Measurements from ENCODE around the gene SLN.

Gene SLN

DNA sequence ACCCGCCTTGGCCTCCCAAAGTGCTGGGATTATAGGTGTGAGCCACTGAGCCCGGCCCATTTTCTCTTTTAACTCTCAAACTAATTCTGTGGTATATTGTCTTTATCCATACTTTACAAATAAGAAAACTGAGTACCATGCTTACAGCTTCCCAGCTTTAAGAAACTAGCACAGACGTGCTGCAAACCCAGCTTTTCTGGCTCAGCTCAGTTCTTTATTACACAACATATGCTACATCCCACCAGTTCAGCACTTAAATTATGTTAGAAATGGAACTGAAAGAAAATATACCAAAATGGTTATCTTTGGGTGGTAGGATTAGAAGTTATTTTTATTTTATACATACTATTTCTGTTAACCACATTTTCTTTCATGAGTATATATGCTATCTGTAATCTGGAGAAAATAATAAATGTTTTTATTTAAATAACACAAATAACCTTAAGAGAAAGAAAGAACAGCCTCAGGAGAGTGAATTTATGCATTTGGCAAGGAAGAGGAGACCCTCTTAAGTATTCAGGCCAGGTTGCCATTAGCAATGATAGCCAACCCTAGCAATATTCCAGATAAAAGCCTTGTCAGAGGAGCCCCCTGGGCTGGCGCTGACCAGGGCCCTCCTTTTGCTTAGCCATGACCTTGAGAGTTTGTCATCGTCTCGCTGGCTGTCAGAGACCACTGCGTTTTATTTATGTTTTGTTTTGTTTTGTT is 33.8 kb downstream of the SLN start:
- peaks cover 0 to 17% (median 0%) of the 10 kb centered on the region in 10 experiments; a peak in 8 of 20 replicates for H3K4me1 ChIP-seq
- H3K9ac ChIP-seq = no peak overlapping the region
- H3K4me3 ChIP-seq = no peak overlapping the region
- no peaks in the 10 kb centered on the region for H3K27me3 ChIP-seq
- no peaks in the 10 kb centered on the region for H3K9me3 ChIP-seq (replicated peaks in 1 of 11)
- no peak for TF ChIP-seq Cebpa-rat (IDR thresholded peaks at IDR 0.05)
- H4K20me1 ChIP-seq = no peaks in the 10 kb centered on the region
- no peak overlapping the region for H3K27ac ChIP-seq
- H3K4me2 ChIP-seq = no peak overlapping the region
- no peaks in the 10 kb centered on the region for H3K36me3 ChIP-seq

DNA sequence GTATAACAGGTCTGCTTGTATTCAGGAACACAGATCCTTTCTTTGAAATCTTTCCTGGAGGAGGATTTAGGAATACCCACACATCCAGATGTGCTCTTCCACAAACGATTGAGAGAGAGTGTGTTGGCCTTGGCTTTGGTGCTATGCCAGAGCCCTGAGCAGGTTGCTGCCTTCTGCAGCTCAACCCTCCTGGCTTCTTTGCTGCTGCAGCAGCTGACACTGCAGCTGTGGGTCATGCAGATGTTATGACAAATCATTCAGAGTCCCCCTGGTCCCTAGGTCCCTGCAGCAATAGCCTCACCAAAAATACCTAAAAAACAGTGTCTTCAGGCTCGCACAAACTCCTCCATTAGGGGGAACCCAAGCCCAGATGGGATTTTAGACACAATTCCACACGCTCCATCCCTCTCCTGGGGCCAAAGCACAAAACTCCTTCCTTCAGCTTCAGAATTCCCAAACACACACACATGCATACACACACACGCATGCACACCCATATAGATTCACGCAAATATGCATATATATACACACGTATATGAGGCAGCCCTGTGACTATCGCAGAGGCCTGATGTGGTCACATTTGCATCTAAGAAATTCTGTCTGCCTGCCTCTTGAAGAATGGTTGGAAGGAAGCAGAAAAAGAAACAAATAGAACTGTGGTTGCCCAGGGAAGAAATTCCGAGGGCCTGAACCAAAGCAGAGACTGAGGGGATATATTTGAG is 35.4 kb downstream of the SLN start:
- Histone ChIP-seq H3K4me1 (peaks cover 0 to under 1% (median 0%) of the 10 kb centered on the region in 10 experiments; a peak in 4 of 20 replicates), H3K27ac (no peak overlapping the region), H3K27me3 (no peaks in the 10 kb centered on the region), H3K4me2 (no peak overlapping the region), H3K36me3 (no peaks in the 10 kb centered on the region), H3K9ac (no peak overlapping the region), H3K4me3 (no peak overlapping the region), H3K9me3 (replicated peaks in 1 of 11) (no peaks in the 10 kb centered on the region), H4K20me1 (no peaks in the 10 kb centered on the region)
- TF ChIP-seq Cebpa-rat (IDR thresholded peaks at IDR 0.05) = no peak

DNA sequence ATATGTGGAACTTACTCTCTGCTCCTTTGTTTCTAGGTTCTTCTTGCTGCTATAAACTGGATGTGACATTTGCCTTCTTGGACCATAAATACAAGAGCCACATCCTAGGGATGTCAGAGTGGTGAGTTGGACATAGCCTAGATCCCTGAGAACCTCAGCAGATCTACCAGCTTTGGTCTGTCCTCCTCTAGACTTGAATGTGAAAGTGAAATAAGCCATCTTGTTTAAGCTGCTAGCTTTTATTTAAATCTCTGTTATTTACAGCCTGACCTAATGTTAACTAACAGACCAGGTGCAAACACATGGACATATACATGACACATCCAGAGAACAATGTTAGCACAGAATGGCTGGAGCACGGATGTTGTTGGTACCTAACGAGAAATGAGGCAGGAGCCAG is 36.0 kb downstream of the SLN start:
- Histone ChIP-seq H3K9me3 (replicated peaks in 1 of 11) (no peaks in the 10 kb centered on the region), H3K4me3 (no peak overlapping the region), H4K20me1 (no peaks in the 10 kb centered on the region), H3K27ac (no peak overlapping the region), H3K27me3 (no peaks in the 10 kb centered on the region), H3K36me3 (no peaks in the 10 kb centered on the region), H3K4me1 (no peaks in the 10 kb centered on the region), H3K9ac (no peak overlapping the region), H3K4me2 (no peak overlapping the region)
- no peak for TF ChIP-seq Cebpa-rat (IDR thresholded peaks at IDR 0.05)

DNA sequence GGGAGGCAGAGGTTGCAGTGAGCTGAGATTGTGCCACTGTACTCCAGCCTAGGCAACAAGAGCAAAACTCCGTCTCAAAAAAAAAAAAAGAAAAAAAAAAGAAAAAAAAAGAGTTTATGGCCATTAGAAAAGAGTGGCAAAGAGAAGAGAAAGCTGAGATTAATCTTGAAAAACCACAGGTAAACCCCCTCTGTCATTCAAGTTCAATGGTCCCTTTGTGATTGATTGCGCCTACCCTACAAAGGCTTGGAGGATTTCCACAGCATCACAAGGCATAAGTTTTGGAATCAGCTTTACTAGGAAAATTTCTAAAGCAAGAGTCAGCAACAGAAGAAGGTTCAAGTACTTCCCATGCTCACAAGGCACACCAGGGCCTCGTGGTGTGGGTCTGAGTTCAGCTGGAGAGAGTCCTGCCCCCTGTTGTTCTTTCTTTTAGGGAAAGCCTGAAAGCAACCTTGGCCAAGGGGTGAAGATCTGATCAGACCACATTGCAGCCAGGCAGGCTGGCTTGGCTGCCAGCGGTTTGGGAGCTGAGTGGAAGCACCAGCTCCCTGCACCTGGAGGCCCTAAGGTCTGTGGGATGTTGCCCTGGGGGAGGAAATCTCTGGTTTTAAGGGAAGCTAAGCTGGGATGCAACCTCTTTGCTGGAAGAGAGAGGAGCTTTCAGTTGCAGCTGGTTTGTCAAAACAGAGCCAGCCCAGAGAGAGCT is 41.8 kb downstream of the SLN start:
- no peak overlapping the region for H3K27ac ChIP-seq
- no peak overlapping the region for H3K4me3 ChIP-seq
- no peak overlapping the region for H3K9ac ChIP-seq
- no peaks in the 10 kb centered on the region for H3K36me3 ChIP-seq
- TF ChIP-seq Cebpa-rat (IDR thresholded peaks at IDR 0.05) = no peak
- no peaks in the 10 kb centered on the region for H3K9me3 ChIP-seq (replicated peaks in 1 of 11)
- H3K27me3 ChIP-seq = no peaks in the 10 kb centered on the region
- no peak overlapping the region for H3K4me2 ChIP-seq
- H4K20me1 ChIP-seq = no peaks in the 10 kb centered on the region
- H3K4me1 ChIP-seq = no peaks in the 10 kb centered on the region

DNA sequence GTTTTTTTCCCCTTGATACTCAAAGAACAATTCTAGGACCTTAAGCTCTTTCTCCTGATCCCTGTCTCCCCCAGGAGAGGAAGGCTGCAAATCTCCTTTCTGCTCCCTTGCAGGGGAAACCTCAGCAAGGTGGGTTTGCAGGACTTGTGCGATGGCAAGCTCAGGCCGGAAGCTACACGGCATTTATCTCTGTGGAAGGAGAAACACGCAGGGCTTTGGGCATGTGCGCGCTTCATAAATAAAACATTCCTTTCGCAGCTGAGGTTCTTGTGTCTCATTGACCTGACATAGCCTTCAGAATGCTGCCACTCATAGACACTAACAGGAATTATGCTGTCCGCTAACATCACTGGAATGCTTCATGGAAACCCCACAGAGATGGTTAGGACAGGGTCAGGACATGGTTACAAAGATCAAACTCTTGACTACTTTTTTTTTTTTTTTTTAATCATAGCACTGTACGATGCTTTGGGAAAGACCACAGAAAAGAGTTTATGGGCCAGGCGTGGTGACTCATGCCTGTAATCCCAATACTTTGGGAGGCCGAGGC is 42.6 kb downstream of the SLN start:
- no peak for TF ChIP-seq Cebpa-rat (IDR thresholded peaks at IDR 0.05)
- Histone ChIP-seq H3K36me3 (no peaks in the 10 kb centered on the region), H3K4me2 (no peak overlapping the region), H4K20me1 (no peaks in the 10 kb centered on the region), H3K4me3 (no peak overlapping the region), H3K9ac (no peak overlapping the region), H3K4me1 (no peaks in the 10 kb centered on the region), H3K27ac (no peak overlapping the region), H3K9me3 (replicated peaks in 1 of 11) (no peaks in the 10 kb centered on the region), H3K27me3 (no peaks in the 10 kb centered on the region)

DNA sequence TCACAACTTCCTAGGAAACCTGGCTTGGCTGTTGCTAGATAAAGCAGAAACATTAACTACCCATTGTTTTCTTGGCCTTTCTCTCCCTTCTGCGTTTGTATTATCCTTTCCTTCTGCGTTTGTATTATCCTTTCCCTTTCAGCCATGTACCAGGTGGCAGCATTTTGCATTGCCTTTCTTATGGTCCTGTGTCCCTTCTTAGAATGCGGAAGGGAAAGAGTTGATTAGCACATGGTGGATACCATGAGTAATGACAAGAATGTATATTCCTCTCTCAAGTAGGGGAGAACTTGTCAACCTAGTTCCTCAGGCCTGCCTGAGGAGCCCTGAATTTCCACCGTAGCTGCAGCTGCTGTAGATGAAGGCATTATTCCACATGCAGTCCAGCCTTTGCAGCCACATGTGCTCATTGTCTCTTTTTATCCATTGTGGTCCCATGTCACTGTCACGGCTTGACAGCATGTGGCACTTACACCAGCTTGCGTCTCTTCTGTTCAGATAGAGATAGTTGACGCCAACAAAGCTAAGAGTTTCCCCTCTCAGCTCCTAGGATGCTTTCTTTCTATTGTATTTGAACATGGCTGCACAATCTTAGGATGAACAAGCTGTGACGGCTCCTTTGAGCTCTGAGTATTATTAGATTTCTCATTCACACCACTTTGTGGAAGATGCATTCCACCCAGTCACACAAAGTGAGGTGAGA is 44.8 kb downstream of the SLN start:
- Histone ChIP-seq H3K4me3 (no peak overlapping the region), H4K20me1 (no peaks in the 10 kb centered on the region), H3K4me2 (no peak overlapping the region), H3K9ac (no peak overlapping the region), H3K9me3 (replicated peaks in 1 of 11) (no peaks in the 10 kb centered on the region), H3K4me1 (peaks cover 0 to under 1% (median 0%) of the 10 kb centered on the region in 10 experiments; a peak in 1 of 20 replicates), H3K27me3 (no peaks in the 10 kb centered on the region), H3K36me3 (no peaks in the 10 kb centered on the region), H3K27ac (no peak overlapping the region)
- no peak for TF ChIP-seq Cebpa-rat (IDR thresholded peaks at IDR 0.05)

DNA sequence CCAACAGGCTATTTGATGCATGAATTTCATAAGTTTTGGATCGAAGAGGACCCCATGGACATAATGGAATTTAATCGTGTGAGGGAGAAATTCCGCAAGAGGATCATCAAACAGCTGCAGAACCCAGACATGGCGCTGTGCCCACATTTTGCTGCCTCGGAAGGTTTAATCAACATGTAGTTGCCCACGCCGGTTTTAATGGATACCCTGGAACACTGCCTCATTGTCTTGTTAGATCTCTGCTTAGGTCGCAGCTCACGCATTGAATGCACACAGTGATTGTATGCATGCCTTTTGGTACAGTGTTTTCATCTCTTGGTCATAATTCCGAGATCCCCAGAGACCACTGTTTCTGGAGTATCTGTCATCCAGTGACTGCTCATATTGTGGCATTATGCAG is 46.8 kb downstream of the SLN start:
- Histone ChIP-seq H4K20me1 (no peaks in the 10 kb centered on the region), H3K4me2 (no peak overlapping the region), H3K9ac (no peak overlapping the region), H3K9me3 (replicated peaks in 1 of 11) (no peaks in the 10 kb centered on the region), H3K4me1 (peaks cover 0 to 9% (median 0%) of the 10 kb centered on the region in 10 experiments; a peak in 1 of 20 replicates), H3K27ac (no peak overlapping the region), H3K4me3 (no peak overlapping the region), H3K36me3 (no peaks in the 10 kb centered on the region), H3K27me3 (no peaks in the 10 kb centered on the region)
- TF ChIP-seq Cebpa-rat (IDR thresholded peaks at IDR 0.05) = no peak

DNA sequence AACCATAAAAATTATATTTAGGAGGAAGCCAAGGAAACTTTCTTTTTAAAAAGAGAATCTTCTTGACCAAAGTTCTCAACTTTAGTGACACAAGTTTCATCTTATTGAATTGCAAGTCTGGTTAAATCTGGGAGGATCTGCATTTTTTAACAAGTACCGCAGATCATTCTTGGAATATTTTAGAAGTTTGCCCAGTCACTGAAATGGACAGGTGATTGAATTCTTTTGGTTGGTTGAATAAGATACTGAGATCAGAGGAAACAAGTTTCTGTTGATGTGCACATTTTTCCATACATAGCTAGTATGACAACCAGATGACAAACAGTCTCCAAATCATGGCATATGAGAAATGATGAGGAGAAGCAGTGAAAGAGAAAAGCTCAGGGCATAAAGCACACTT is 50.2 kb downstream of the SLN start:
- no peak for TF ChIP-seq Cebpa-rat (IDR thresholded peaks at IDR 0.05)
- H3K4me2 ChIP-seq = 0 out of 22 replicates have a peak overlapping the region, but pooled peaks of 1 of the 11 experiments have one; percentile 8

DNA sequence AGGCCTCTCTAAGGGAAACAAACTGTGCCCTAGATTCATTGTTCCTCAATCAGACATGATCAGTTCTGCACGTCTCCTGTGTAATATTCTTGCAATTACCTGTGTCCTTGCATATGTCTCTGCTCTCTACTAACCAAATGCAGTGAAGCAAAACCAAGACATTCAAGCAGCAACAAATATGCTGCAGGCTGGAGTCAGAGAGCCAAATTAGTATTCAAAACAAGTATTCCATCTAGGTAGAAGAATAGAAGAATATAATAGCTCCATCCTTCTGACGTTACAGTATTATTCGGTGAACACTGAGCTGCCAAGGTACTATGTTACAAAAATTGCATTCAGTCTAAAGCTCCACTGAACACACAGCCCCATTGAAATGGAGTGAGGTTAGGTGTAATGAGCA is 51.8 kb downstream of the SLN start:
- TF ChIP-seq Cebpa-rat (IDR thresholded peaks at IDR 0.05) = no peak
- no peak overlapping the region for H3K27ac ChIP-seq
- H3K9ac ChIP-seq = no peak overlapping the region
- no peaks in the 10 kb centered on the region for H3K9me3 ChIP-seq (replicated peaks in 1 of 11)
- H3K4me2 ChIP-seq = no peak overlapping the region
- H3K36me3 ChIP-seq = no peaks in the 10 kb centered on the region
- H4K20me1 ChIP-seq = no peaks in the 10 kb centered on the region
- no peak overlapping the region for H3K4me3 ChIP-seq
- H3K27me3 ChIP-seq = no peaks in the 10 kb centered on the region
- peaks cover 0 to 39% (median 4%) of the 10 kb centered on the region in 10 experiments; a peak in 9 of 20 replicates for H3K4me1 ChIP-seq

More for the DNA sequence above, 50.2 kb downstream of the SLN start:
- Histone ChIP-seq H3K9me3 (replicated peaks in 1 of 11) (no peaks in the 10 kb centered on the region), H3K9ac (no peak overlapping the region), H3K4me3 (no peak overlapping the region), H4K20me1 (no peaks in the 10 kb centered on the region), H3K4me1 (peaks cover 0 to 24% (median 0%) of the 10 kb centered on the region in 10 experiments; a peak in 7 of 20 replicates), H3K36me3 (no peaks in the 10 kb centered on the region), H3K27me3 (no peaks in the 10 kb centered on the region), H3K27ac (no peak overlapping the region)
